SK-N-SH treated with all-trans-retinoic acid at 6 μM for 48 hours (cell line): Measurements from ENCODE around the gene BTBD17.
A peak's percentile ranks its signal among the peaks of the same experiment; 100 is the strongest.

Source experiments
- ATAC-seq: fragments of 200-7000 bp; cut with Tn5 transposase; 3 replicates; pipeline ENCODE4 v1.9.1; 2020; ENCODE audit warnings: mild to moderate bottlenecking, moderate library complexity
- ARNTL ChIP-seq: fragments of 450-650 bp; formaldehyde crosslinking; IDR thresholded peaks from 2 replicates; pipeline ENCODE4 v1.5.0; 2020; ENCODE audit warnings: low read depth, mild to moderate bottlenecking, moderate library complexity, borderline replicate concordance
- BACH2 ChIP-seq: fragments of 250-450 bp; sonication (Bioruptor Pico); IDR thresholded peaks from 2 replicates; pipeline ENCODE4 v1.9.0; 2021; ENCODE audit warnings: mild to moderate bottlenecking, borderline replicate concordance
- ESRRG ChIP-seq: fragments of 250-450 bp; sonication (Bioruptor Pico); IDR thresholded peaks from 2 replicates; pipeline ENCODE4 v1.6.1; 2021; ENCODE audit warnings: mild to moderate bottlenecking
- GLIS3 ChIP-seq: fragments of 250-450 bp; sonication (Bioruptor Pico); IDR thresholded peaks from 2 replicates; pipeline ENCODE4 v1.5.0; 2020; ENCODE audit warnings: mild to moderate bottlenecking, moderate library complexity
- ISL1 ChIP-seq: fragments of 250-450 bp; sonication (Bioruptor Pico); IDR thresholded peaks from 2 replicates; pipeline ENCODE4 v2.1.2; 2022; ENCODE audit warnings: mild to moderate bottlenecking, moderate library complexity
- OSR1 ChIP-seq: fragments of 250-450 bp; sonication (Bioruptor Pico); IDR thresholded peaks from 2 replicates; pipeline ENCODE4 v1.8.0; 2022; ENCODE audit warnings: moderate library complexity, mild to moderate bottlenecking, inconsistent platforms
- PPARA ChIP-seq: fragments of 250-450 bp; sonication (Bioruptor Pico); IDR thresholded peaks from 2 replicates; pipeline ENCODE4 v1.5.0; 2020; ENCODE audit warnings: mild to moderate bottlenecking, borderline replicate concordance
- RARB ChIP-seq: fragments of 250-450 bp; sonication (Bioruptor Pico); IDR thresholded peaks from 2 replicates; pipeline ENCODE4 v1.8.0; 2021; ENCODE audit warnings: mild to moderate bottlenecking, moderate library complexity
- SNAI2 ChIP-seq: fragments of 250-450 bp; sonication (Bioruptor Pico); IDR thresholded peaks from 2 replicates; pipeline ENCODE4 v1.5.0; 2020; ENCODE audit warnings: mild to moderate bottlenecking, moderate library complexity
- TCF4 ChIP-seq: fragments of 250-450 bp; sonication (Bioruptor Pico); IDR thresholded peaks from 2 replicates; pipeline ENCODE4 v1.8.0; 2021; ENCODE audit warnings: mild to moderate bottlenecking, moderate library complexity, borderline replicate concordance
- TOX ChIP-seq: fragments of 250-450 bp; sonication (Bioruptor Pico); IDR thresholded peaks from 2 replicates; pipeline ENCODE4 v1.8.0; 2021; ENCODE audit warnings: mild to moderate bottlenecking, moderate library complexity, borderline replicate concordance
- ZC3H10 ChIP-seq: fragments of 250-450 bp; sonication (Bioruptor Pico); IDR thresholded peaks from 2 replicates; pipeline ENCODE4 v1.5.1; 2021; ENCODE audit warnings: mild to moderate bottlenecking, moderate library complexity
- ZFP3 ChIP-seq: fragments of 250-450 bp; sonication (Bioruptor Pico); IDR thresholded peaks from 2 replicates; pipeline ENCODE4 v1.5.0; 2020; ENCODE audit warnings: mild to moderate bottlenecking, moderate library complexity
- ZFP30 ChIP-seq: fragments of 450-650 bp; formaldehyde crosslinking; IDR thresholded peaks from 2 replicates; pipeline ENCODE4 v1.5.0; 2022; ENCODE audit warnings: mild to moderate bottlenecking, moderate library complexity
- ZNF565 ChIP-seq: fragments of 450-650 bp; formaldehyde crosslinking; conservative IDR thresholded peaks from 2 replicates; pipeline ENCODE4 v1.5.0; 2020; ENCODE audit warnings: low read depth, mild to moderate bottlenecking, moderate library complexity
- ZNF70 ChIP-seq: fragments of 450-650 bp; formaldehyde crosslinking; IDR thresholded peaks from 2 replicates; pipeline ENCODE4 v1.5.0; 2020; ENCODE audit warnings: mild to moderate bottlenecking, moderate library complexity
- ZNF8 ChIP-seq: fragments of 450-650 bp; formaldehyde crosslinking; IDR thresholded peaks from 2 replicates; pipeline ENCODE4 v1.5.0; 2020; ENCODE audit warnings: mild to moderate bottlenecking, moderate library complexity
- TF ChIP-seq, protein P1 (sequence below): fragments of 250-450 bp; sonication (Bioruptor Pico); IDR thresholded peaks from 2 replicates; pipeline ENCODE4 v1.8.0; 2020; ENCODE audit warnings: mild to moderate bottlenecking, moderate library complexity, borderline replicate concordance
- TF ChIP-seq, protein P2 (sequence below): fragments of 250-450 bp; sonication (Bioruptor Pico); IDR thresholded peaks from 2 replicates; pipeline ENCODE4 v1.5.1; 2021; ENCODE audit warnings: mild to moderate bottlenecking, moderate library complexity
- TF ChIP-seq, protein P3 (sequence below): fragments of 250-450 bp; sonication (Bioruptor Pico); IDR thresholded peaks from 2 replicates; pipeline ENCODE4 v1.5.0; 2020; ENCODE audit warnings: mild to moderate bottlenecking, moderate library complexity
- TF ChIP-seq, protein P4 (sequence below): fragments of 250-450 bp; sonication (Bioruptor Pico); IDR thresholded peaks from 2 replicates; pipeline ENCODE4 v1.5.1; 2020; ENCODE audit warnings: low read depth, mild to moderate bottlenecking, moderate library complexity
- TF ChIP-seq, protein P5 (sequence below): fragments of 250-450 bp; sonication (Bioruptor Pico); IDR thresholded peaks from 2 replicates; pipeline ENCODE4 v1.8.0; 2021; ENCODE audit warnings: low read depth, mild to moderate bottlenecking, moderate library complexity, borderline replicate concordance

BTBD17 gene

DNA sequence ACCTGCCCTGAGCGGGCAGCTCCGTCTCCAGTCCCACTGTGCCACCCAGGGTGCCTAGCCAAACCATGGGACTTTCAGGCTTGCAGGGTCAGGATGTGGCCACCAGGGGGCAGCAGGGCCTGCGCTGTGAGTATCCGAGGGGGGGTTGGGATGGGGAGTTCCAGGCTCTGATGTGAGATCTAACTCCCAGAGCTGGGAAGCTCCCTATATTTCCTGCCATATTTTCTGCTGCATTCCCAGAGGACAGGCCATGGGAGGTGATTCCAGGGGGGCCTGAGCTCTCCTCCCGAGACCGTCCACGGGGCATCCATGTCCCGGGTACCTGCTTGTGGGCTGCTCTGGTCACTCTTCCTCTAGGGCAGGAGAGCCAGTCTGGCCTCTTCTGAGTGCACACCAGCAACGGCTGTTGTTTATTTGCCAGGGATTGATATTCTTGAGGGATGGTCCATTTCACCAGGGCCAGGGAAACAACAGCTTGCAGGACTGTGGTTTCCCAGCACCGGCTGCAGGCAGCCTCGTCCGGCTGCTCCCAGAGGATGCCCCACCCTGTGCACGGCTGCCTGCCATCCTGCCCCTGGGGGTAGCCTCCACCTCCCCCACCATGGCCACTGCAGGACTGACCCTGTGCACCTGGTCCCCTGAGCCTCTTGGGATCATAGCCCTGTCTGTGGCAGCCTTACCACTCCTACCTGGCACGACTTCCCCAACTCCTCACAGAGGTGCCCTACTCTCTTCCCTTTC, 6.8 kb upstream of the BTBD17 start:
- peak; percentile 98 for TF ChIP-seq ZNF70 (CRISPR knock-in tag)
- TF ChIP-seq, protein P1, sequence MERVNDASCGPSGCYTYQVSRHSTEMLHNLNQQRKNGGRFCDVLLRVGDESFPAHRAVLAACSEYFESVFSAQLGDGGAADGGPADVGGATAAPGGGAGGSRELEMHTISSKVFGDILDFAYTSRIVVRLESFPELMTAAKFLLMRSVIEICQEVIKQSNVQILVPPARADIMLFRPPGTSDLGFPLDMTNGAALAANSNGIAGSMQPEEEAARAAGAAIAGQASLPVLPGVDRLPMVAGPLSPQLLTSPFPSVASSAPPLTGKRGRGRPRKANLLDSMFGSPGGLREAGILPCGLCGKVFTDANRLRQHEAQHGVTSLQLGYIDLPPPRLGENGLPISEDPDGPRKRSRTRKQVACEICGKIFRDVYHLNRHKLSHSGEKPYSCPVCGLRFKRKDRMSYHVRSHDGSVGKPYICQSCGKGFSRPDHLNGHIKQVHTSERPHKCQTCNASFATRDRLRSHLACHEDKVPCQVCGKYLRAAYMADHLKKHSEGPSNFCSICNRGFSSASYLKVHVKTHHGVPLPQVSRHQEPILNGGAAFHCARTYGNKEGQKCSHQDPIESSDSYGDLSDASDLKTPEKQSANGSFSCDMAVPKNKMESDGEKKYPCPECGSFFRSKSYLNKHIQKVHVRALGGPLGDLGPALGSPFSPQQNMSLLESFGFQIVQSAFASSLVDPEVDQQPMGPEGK (CRISPR knock-in tag), result peak; percentile 68; the same call in 1 of the 2 replicates
- TF ChIP-seq ZNF8 (CRISPR knock-in tag), result no peak
- peak; percentile 54; the same call in 1 of the 3 replicates for ATAC-seq

DNA sequence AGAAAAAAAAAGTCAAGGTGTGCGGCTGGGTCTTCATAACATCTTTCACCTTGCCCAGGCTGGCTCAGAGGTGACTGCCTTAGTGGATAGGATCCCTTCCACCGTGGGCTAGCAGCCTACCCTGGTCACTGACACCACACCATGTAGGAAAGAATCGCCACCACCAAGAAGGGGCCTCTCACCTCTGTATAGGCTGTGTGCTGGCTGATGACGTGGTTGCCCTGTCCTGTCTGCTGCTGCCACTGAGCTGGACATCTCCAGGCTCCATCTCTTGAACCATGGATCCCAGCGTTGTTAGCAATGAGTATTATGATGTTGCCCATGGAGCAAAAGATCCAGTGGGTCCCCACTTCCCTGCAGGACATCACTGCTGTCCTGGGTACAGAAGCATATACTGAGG, 5.5 kb upstream of the BTBD17 start, which contains the start of gene GPR142:
TSS of gene GPR142 (plus strand) at position 301 of the 400 bp plus-strand sequence. CDS start 2,035 bp downstream, outside the sequence.
- TF ChIP-seq, protein P2, sequence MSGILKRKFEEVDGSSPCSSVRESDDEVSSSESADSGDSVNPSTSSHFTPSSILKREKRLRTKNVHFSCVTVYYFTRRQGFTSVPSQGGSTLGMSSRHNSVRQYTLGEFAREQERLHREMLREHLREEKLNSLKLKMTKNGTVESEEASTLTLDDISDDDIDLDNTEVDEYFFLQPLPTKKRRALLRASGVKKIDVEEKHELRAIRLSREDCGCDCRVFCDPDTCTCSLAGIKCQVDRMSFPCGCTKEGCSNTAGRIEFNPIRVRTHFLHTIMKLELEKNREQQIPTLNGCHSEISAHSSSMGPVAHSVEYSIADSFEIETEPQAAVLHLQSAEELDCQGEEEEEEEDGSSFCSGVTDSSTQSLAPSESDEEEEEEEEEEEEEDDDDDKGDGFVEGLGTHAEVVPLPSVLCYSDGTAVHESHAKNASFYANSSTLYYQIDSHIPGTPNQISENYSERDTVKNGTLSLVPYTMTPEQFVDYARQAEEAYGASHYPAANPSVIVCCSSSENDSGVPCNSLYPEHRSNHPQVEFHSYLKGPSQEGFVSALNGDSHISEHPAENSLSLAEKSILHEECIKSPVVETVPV (CRISPR knock-in tag), result no peak
- TF ChIP-seq GLIS3 (CRISPR knock-in tag), result no peak
- TF ChIP-seq BACH2 (CRISPR knock-in tag), result no peak
- TF ChIP-seq ZNF70 (CRISPR knock-in tag), result no peak
- TF ChIP-seq, protein P3, sequence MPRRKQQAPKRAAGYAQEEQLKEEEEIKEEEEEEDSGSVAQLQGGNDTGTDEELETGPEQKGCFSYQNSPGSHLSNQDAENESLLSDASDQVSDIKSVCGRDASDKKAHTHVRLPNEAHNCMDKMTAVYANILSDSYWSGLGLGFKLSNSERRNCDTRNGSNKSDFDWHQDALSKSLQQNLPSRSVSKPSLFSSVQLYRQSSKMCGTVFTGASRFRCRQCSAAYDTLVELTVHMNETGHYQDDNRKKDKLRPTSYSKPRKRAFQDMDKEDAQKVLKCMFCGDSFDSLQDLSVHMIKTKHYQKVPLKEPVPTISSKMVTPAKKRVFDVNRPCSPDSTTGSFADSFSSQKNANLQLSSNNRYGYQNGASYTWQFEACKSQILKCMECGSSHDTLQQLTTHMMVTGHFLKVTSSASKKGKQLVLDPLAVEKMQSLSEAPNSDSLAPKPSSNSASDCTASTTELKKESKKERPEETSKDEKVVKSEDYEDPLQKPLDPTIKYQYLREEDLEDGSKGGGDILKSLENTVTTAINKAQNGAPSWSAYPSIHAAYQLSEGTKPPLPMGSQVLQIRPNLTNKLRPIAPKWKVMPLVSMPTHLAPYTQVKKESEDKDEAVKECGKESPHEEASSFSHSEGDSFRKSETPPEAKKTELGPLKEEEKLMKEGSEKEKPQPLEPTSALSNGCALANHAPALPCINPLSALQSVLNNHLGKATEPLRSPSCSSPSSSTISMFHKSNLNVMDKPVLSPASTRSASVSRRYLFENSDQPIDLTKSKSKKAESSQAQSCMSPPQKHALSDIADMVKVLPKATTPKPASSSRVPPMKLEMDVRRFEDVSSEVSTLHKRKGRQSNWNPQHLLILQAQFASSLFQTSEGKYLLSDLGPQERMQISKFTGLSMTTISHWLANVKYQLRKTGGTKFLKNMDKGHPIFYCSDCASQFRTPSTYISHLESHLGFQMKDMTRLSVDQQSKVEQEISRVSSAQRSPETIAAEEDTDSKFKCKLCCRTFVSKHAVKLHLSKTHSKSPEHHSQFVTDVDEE, result no peak
- no peak for TF ChIP-seq RARB (CRISPR knock-in tag)
- no peak for TF ChIP-seq ESRRG
- TF ChIP-seq, protein P4, sequence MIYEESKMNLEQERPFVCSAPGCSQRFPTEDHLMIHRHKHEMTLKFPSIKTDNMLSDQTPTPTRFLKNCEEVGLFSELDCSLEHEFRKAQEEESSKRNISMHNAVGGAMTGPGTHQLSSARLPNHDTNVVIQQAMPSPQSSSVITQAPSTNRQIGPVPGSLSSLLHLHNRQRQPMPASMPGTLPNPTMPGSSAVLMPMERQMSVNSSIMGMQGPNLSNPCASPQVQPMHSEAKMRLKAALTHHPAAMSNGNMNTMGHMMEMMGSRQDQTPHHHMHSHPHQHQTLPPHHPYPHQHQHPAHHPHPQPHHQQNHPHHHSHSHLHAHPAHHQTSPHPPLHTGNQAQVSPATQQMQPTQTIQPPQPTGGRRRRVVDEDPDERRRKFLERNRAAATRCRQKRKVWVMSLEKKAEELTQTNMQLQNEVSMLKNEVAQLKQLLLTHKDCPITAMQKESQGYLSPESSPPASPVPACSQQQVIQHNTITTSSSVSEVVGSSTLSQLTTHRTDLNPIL (CRISPR knock-in tag), result no peak
- TF ChIP-seq ZC3H10 (CRISPR knock-in tag), result no peak
- no peak for TF ChIP-seq SNAI2
- no peak for TF ChIP-seq ZNF565
- no peak for TF ChIP-seq ZFP30
- TF ChIP-seq, protein P1 (CRISPR knock-in tag), result no peak
- no peak for TF ChIP-seq PPARA (CRISPR knock-in tag)
- TF ChIP-seq TOX (CRISPR knock-in tag), result no peak
- no peak for TF ChIP-seq ARNTL (CRISPR knock-in tag)
- no peak for ATAC-seq

DNA sequence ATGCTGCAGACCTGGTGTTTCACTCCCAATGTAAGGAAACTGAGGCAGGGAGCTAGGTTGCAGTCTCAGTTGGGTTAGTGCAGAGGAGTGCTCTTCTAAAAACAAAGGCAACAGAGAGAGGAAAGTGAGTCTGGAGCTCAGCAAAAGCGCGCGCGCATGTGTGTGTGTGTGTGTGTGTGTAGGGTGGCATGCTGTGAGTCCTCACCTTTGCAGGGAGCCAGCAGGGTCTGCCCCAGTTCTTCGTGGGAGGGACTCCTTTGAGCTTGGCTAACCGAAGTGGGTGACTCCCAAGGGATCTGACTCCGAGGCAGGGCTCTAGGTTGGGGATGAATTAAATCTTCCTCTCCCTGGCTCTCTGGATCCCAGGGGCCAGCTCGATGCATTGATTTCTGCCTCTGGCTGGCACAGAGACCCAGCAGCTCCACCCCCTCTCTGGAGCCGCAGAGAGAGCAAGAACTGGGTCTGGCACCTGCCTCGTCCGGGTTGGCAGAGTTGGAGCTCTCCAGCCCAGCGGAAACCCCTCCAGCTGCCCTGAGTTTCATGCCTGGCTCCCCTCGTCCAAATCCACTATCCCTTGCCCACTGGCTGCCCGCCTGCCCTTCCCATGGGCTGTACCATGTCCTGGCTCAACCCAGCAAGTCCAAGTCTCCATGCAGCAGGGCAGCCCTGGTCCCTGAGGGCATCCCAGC, 1.3 kb upstream of the BTBD17 start:
- no peak for ATAC-seq
- TF ChIP-seq ZNF70 (CRISPR knock-in tag) (no peak), BACH2 (CRISPR knock-in tag) (no peak), ZFP30 (no peak), TCF4 (CRISPR knock-in tag) (no peak), SNAI2 (no peak), TOX (CRISPR knock-in tag) (no peak), ARNTL (CRISPR knock-in tag) (no peak), ZFP3 (no peak), OSR1 (no peak), ISL1 (CRISPR knock-in tag) (no peak), PPARA (CRISPR knock-in tag) (no peak), ZNF565 (no peak)
- TF ChIP-seq, protein P5, sequence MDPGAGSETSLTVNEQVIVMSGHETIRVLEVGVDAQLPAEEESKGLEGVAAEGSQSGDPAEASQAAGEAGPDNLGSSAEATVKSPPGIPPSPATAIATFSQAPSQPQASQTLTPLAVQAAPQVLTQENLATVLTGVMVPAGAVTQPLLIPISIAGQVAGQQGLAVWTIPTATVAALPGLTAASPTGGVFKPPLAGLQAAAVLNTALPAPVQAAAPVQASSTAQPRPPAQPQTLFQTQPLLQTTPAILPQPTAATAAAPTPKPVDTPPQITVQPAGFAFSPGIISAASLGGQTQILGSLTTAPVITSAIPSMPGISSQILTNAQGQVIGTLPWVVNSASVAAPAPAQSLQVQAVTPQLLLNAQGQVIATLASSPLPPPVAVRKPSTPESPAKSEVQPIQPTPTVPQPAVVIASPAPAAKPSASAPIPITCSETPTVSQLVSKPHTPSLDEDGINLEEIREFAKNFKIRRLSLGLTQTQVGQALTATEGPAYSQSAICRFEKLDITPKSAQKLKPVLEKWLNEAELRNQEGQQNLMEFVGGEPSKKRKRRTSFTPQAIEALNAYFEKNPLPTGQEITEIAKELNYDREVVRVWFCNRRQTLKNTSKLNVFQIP (CRISPR knock-in tag), result no peak
- TF ChIP-seq, protein P2 (CRISPR knock-in tag), result no peak
